Panc1 (cell line): ENCODE results near the gene SHISA9. TPM values are rescaled to one million over a fixed set of nuclear protein-coding genes. Genes with fewer than 3 reads are reported as not detected.

Source experiments
- ATAC-seq: fragments of 200-7000 bp; cut with Tn5 transposase; 2 replicates; pipeline ENCODE4 v1.9.1; 2020; ENCODE audit warnings: mild to moderate bottlenecking, moderate library complexity
- BruUV-seq: library from RNA; stranded (reverse); fragments of 400-500 nt; replicated peaks from 2 replicates; lab custom pipeline; 2021; lab: Mats Ljungman, UMichigan
- CTCF ChIA-PET: fragments of 300-600 bp; sonication (Branson Sonifier 250); formaldehyde crosslinking; loops from one replicate; lab custom pipeline; 2022; ENCODE audit warnings: antibody characterized with exemption; lab: Charles Lee
- POLR2A ChIA-PET: fragments of 300-600 bp; sonication (Branson Sonifier 250); formaldehyde crosslinking; loops from one replicate; lab custom pipeline; 2022; ENCODE audit warnings: antibody characterized with exemption; lab: Charles Lee
- DNase-seq: peaks from one replicate; pipeline ENCODE4 v3.0.0-alpha.2; 2010; ENCODE audit warnings: low read depth, low spot score
- H3K27ac ChIP-seq: 2 replicates; pipeline ENCODE4 v1.5.1; 2011; ENCODE audit warnings: mild to moderate bottlenecking, low read length, inconsistent platforms
- H3K27me3 ChIP-seq: fragments of 200-500 bp; sonication (Bioruptor generic); 2 replicates; pipeline ENCODE4 v1.6.0; 2014; ENCODE audit warnings: low read length, inconsistent platforms; ENCODE audit not compliant: control insufficient read depth, insufficient read depth
- H3K36me3 ChIP-seq: fragments of 200-500 bp; sonication (Bioruptor generic); 2 replicates; pipeline ENCODE4 v1.5.1; 2014; ENCODE audit warnings: inconsistent platforms, mild to moderate bottlenecking, low read length, moderate library complexity; ENCODE audit not compliant: control insufficient read depth, insufficient read depth
- H3K4me1 ChIP-seq: 2 replicates; pipeline ENCODE4 v1.5.1; 2011; ENCODE audit warnings: inconsistent platforms, mild to moderate bottlenecking, low read length, moderate library complexity; ENCODE audit not compliant: control insufficient read depth, insufficient read depth
- H3K4me3 ChIP-seq, 2 experiments: 2 replicates each; pipeline ENCODE4 v1.5.1; 2011 to 2012; ENCODE audit warnings: low read depth in 2 of 2, low read length in 2 of 2, mild to moderate bottlenecking in 2 of 2, inconsistent platforms in 1 of 2, moderate library complexity in 1 of 2
- H3K9me3 ChIP-seq: fragments of 200-500 bp; sonication (Bioruptor generic); 2 replicates; pipeline ENCODE4 v1.5.1; 2014; ENCODE audit warnings: low read depth, mild to moderate bottlenecking, inconsistent platforms, low read length, moderate library complexity; ENCODE audit not compliant: control insufficient read depth, insufficient read depth
- CTCF ChIP-seq: fragments of 450-650 bp; IDR thresholded peaks from 2 replicates; pipeline ENCODE4 v1.5.1; 2017; ENCODE audit warnings: mild to moderate bottlenecking
- POLR2AphosphoS5 ChIP-seq: IDR thresholded peaks from 2 replicates; pipeline ENCODE4 v1.6.1; 2012; ENCODE audit warnings: mild to moderate bottlenecking, low read depth, low read length, moderate library complexity
- SIN3A ChIP-seq: IDR thresholded peaks from 2 replicates; pipeline ENCODE4 v1.6.1; 2012; ENCODE audit warnings: low read depth, mild to moderate bottlenecking, low read length, moderate library complexity, borderline replicate concordance; ENCODE audit not compliant: insufficient read depth
- TCF7L2 ChIP-seq: IDR thresholded peaks from 2 replicates; pipeline ENCODE4 v1.6.1; 2011; ENCODE audit warnings: mild to moderate bottlenecking, low read depth, low read length, inconsistent platforms
- in situ Hi-C: cut with HindIII; loops from 2 replicates; pipeline ENCODE4 v1.10.0; 2016; ENCODE audit warnings: low sequenced_read_pairs, low pct_unique_long_range_greater_than_20kb
- intact Hi-C: fragments of 100-400 bp; cut with micrococcal nuclease; formaldehyde crosslinking; loops from one replicate; pipeline ENCODE4 v1.10.0; 2022; ENCODE audit not compliant: unreplicated experiment
- total RNA-seq: library from RNA; stranded (reverse); gene quantifications from one replicate; pipeline ENCODE4 v1.2.1, GENCODE V29; 2021; ENCODE audit not compliant: unreplicated experiment
- TF ChIP-seq, protein P1 (sequence below), 2 experiments: IDR thresholded peaks; 2 replicates each; pipeline ENCODE4 v1.6.1; 2011 to 2012; ENCODE audit warnings: low read depth in 2 of 2, control low read depth in 1 of 2, low read length in 1 of 2, mild to moderate bottlenecking in 1 of 2, moderate library complexity in 1 of 2; ENCODE audit not compliant: insufficient read depth in 1 of 2

Gene SHISA9
- total RNA-seq, 1 experiment from 2014 or later: 0.10 TPM

- H3K36me3 ChIP-seq: no peaks in the 10 kb centered on the region
- ATAC-seq (no peak), DNase-seq (no peak)
- H3K27ac ChIP-seq: no peak overlapping the region
- H3K4me1 ChIP-seq: no peaks in the 10 kb centered on the region
- intact Hi-C loops (no loop called here), in situ Hi-C loops (no loop called here)
- BruUV-seq: no TSS peak
- POLR2A ChIA-PET: no interaction called here
- no peaks in the 10 kb centered on the region for H3K9me3 ChIP-seq
- TF ChIP-seq, protein P1, sequence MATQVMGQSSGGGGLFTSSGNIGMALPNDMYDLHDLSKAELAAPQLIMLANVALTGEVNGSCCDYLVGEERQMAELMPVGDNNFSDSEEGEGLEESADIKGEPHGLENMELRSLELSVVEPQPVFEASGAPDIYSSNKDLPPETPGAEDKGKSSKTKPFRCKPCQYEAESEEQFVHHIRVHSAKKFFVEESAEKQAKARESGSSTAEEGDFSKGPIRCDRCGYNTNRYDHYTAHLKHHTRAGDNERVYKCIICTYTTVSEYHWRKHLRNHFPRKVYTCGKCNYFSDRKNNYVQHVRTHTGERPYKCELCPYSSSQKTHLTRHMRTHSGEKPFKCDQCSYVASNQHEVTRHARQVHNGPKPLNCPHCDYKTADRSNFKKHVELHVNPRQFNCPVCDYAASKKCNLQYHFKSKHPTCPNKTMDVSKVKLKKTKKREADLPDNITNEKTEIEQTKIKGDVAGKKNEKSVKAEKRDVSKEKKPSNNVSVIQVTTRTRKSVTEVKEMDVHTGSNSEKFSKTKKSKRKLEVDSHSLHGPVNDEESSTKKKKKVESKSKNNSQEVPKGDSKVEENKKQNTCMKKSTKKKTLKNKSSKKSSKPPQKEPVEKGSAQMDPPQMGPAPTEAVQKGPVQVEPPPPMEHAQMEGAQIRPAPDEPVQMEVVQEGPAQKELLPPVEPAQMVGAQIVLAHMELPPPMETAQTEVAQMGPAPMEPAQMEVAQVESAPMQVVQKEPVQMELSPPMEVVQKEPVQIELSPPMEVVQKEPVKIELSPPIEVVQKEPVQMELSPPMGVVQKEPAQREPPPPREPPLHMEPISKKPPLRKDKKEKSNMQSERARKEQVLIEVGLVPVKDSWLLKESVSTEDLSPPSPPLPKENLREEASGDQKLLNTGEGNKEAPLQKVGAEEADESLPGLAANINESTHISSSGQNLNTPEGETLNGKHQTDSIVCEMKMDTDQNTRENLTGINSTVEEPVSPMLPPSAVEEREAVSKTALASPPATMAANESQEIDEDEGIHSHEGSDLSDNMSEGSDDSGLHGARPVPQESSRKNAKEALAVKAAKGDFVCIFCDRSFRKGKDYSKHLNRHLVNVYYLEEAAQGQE (IDR thresholded peaks at IDR 0.05; ENCODE audit: insufficient read depth in 1 of 2, low read depth in 2 of 2, low read length in 1 of 2): no peak
- no peak for TF ChIP-seq CTCF
- no peak for TF ChIP-seq TCF7L2
- TF ChIP-seq POLR2AphosphoS5: no peak
- no peak for TF ChIP-seq SIN3A
- CTCF ChIA-PET: no interaction called here
- no peaks in the 10 kb centered on the region for H3K27me3 ChIP-seq
- no peak overlapping the region for H3K4me3 ChIP-seq
Observed at GRCh38 chr16:13193721-13194120, 292.3 kb downstream of the SHISA9 start.

DNA sequence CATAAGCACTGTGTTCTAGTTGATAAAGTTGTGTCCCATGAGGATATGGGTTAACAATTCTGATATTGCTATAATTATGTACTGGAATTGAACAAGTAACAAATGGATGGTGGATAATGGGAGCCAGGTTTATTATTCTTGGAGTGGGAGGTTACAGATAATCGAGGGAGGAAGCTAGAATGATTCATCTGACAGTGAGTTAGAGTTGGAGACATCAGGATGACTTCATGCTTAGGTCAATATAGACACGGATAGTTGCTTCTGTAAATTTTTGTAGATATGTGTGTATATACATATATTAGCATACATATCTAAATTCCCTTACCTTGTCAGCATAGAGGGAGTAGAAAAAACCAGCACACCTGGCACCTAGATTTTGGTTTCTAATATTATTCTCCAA, 293.4 kb downstream of the SHISA9 start:
- ATAC-seq (no peak), DNase-seq (no peak)
- Histone ChIP-seq H3K27me3 (no peaks in the 10 kb centered on the region), H3K4me3 (no peak overlapping the region), H3K9me3 (no peaks in the 10 kb centered on the region), H3K27ac (no peak overlapping the region), H3K36me3 (no peaks in the 10 kb centered on the region), H3K4me1 (no peaks in the 10 kb centered on the region)
- TF ChIP-seq POLR2AphosphoS5: no peak
- TF ChIP-seq TCF7L2: no peak
- TF ChIP-seq, protein P1 (IDR thresholded peaks at IDR 0.05; ENCODE audit: insufficient read depth in 1 of 2, low read depth in 2 of 2, low read length in 1 of 2): no peak
- no peak for TF ChIP-seq CTCF
- ChIA-PET POLR2A (no interaction called here), CTCF (no interaction called here)
- no TSS peak for BruUV-seq
- in situ Hi-C loops (no loop called here), intact Hi-C loops (no loop called here)
